Muscle of leg (tissue), 9 donors: Measurements from ENCODE around the gene PECR. TPM values are rescaled to one million over a fixed set of nuclear protein-coding genes. Genes with fewer than 3 reads are reported as not detected.

ENCODE experiments used
- polyA plus RNA-seq, 8 donors: library from polyadenylated mRNA; unstranded; fragments of 120-200 nt; gene quantifications; one replicate each; pipeline versions ENCODE4 v1.2.1 to v1.2.3, GENCODE V29; 2013; ENCODE audit warnings: inconsistent platforms in 1 of 8, low replicate concordance in 1 of 8; ENCODE audit not compliant: insufficient read length in 8 of 8, insufficient read depth in 1 of 8
- total RNA-seq: library from RNA; stranded (reverse); fragments of 120-200 nt; gene quantifications from one replicate; pipeline ENCODE4 v1.2.4, GENCODE V29; 2013

The PECR gene
- total and polyA plus RNA-seq, 9 donors: 6.5 to 9.5 (median 7.7) TPM

Other genes with a start within 250 kb of the PECR start
- gene MREG, start 68.3 kb downstream of the PECR start, total RNA-seq: 1.3 TPM
- gene MREG, start 68.3 kb downstream of the PECR start, polyA plus RNA-seq: 1 to 10 TPM; 1.5 to 4.4 (median 2.2) TPM
- 2.8 TPM for gene TMEM169, start 110 bp upstream of the PECR start, total RNA-seq
- 1 to 10 TPM; 3.0 to 5.9 (median 4.0) TPM for gene TMEM169, start 110 bp upstream of the PECR start, polyA plus RNA-seq
- gene XRCC5, start 27.5 kb upstream of the PECR start, total RNA-seq: 188 TPM
- 100 to 1,000 TPM; 139 to 177 (median 156) TPM for gene XRCC5, start 27.5 kb upstream of the PECR start, polyA plus RNA-seq